OCI-LY3 (cell line): ENCODE data around the gene BRI3.

Experiments
- H2AFZ ChIP-seq: fragments of 200-600, 300-600 bp; shearing (Covaris generic); 2 replicates; pipeline ENCODE4 v1.6.0; 2014; ENCODE audit warnings: antibody characterized with exemption, low read depth, low read length
- H3K27ac ChIP-seq: fragments of 200-600, 300-600 bp; sonication (generic); 2 replicates; pipeline ENCODE4 v1.5.1; 2014; ENCODE audit warnings: mild to moderate bottlenecking, low read length, moderate library complexity, mixed read lengths
- H3K27me3 ChIP-seq: fragments of 200-600, 300-600 bp; sonication (generic); 2 replicates; pipeline ENCODE4 v1.6.1; 2014; ENCODE audit warnings: low read depth, low read length, mixed read lengths
- H3K36me3 ChIP-seq: fragments of 200-600, 300-600 bp; sonication (generic); replicated peaks from 2 replicates; pipeline ENCODE3; 2014; ENCODE audit warnings: low read depth, low read length, mixed read lengths
- H3K4me1 ChIP-seq: fragments of 300-600, 200-600 bp; sonication (generic); 2 replicates; pipeline ENCODE4 v1.6.1; 2014; ENCODE audit warnings: low read length, mixed read lengths
- H3K4me2 ChIP-seq: fragments of 200-600, 300-600 bp; sonication (generic); 2 replicates; pipeline ENCODE4 v1.6.1; 2014; ENCODE audit warnings: low read length, mixed read lengths
- H3K4me3 ChIP-seq: fragments of 300-600, 200-600 bp; sonication (generic); 2 replicates; pipeline ENCODE4 v1.5.1; 2014; ENCODE audit warnings: antibody characterized with exemption, mild to moderate bottlenecking, low read length, moderate library complexity
- H3K79me2 ChIP-seq: fragments of 300-600, 200-600 bp; shearing (Covaris generic); 2 replicates; pipeline ENCODE4 v1.6.1; 2014; ENCODE audit warnings: mild to moderate bottlenecking, low read length, mixed read lengths
- H3K9ac ChIP-seq: fragments of 300-600, 200-600 bp; shearing (Covaris generic); 2 replicates; pipeline ENCODE4 v1.6.0; 2014; ENCODE audit warnings: mild to moderate bottlenecking, low read length, moderate library complexity
- H3K9me3 ChIP-seq: fragments of 200-600, 300-600 bp; shearing (Covaris generic); 2 replicates; pipeline ENCODE4 v1.6.1; 2014; ENCODE audit warnings: low read length, mixed read lengths; ENCODE audit not compliant: insufficient read depth
- H4K20me1 ChIP-seq: fragments of 200-600, 300-600 bp; sonication (generic); 2 replicates; pipeline ENCODE4 v1.6.1; 2016; ENCODE audit warnings: low read length, mixed read lengths; ENCODE audit not compliant: insufficient read depth
- EZH2phosphoT487 ChIP-seq: fragments of 200-600 bp; shearing (Covaris generic); IDR thresholded peaks from 2 replicates; pipeline ENCODE4 v1.6.1; 2018; ENCODE audit warnings: antibody characterized with exemption, mixed run types, low read depth
- TF ChIP-seq, protein P1 (sequence below): fragments of 200-600, 300-600 bp; sonication (generic); IDR thresholded peaks from 2 replicates; pipeline ENCODE4 v1.5.1; 2014; ENCODE audit warnings: antibody characterized with exemption, low read length, low read depth

Gene BRI3

DNA sequence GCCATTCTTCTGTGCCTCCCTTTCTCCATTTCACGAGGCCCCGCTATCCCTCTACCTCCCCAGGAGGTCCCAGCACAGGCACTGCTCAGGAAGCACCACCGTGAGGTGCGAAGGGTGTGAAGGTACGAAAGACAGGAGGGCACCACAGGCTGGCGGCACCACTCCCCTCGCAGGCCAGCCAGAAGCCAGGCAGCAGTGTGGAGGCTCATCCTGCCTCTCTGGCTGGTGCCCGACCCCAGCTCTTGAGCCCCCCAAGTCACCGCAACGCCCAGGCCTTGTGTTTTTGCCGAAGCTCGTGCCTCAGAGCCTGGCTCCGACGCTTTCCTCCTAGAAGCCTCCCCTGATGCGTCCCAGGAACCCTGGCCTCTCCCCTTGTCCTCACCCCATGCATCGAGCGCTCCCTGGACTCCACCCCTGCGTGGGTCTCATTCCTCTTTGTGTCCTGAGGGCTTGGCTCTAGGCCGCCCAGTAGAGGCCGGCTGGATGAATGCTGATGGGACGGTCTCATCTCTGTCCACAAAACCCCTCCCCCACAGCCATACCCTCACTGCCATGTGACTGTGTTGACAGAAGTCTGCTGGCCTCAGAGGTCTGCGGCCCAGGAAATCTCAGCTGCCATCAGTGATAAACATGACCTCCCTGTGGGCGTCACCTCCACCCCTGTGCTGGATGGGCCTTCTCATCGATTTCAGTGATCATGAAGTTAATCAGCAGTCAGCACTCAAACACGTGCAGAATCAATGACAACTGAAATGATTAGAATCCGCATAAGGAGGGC, 19.3 kb downstream of the BRI3 start:
- TF ChIP-seq EZH2phosphoT487, result no peak
- TF ChIP-seq, protein P1, sequence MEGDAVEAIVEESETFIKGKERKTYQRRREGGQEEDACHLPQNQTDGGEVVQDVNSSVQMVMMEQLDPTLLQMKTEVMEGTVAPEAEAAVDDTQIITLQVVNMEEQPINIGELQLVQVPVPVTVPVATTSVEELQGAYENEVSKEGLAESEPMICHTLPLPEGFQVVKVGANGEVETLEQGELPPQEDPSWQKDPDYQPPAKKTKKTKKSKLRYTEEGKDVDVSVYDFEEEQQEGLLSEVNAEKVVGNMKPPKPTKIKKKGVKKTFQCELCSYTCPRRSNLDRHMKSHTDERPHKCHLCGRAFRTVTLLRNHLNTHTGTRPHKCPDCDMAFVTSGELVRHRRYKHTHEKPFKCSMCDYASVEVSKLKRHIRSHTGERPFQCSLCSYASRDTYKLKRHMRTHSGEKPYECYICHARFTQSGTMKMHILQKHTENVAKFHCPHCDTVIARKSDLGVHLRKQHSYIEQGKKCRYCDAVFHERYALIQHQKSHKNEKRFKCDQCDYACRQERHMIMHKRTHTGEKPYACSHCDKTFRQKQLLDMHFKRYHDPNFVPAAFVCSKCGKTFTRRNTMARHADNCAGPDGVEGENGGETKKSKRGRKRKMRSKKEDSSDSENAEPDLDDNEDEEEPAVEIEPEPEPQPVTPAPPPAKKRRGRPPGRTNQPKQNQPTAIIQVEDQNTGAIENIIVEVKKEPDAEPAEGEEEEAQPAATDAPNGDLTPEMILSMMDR, result no peak
- Histone ChIP-seq H3K9me3 (no peaks in the 10 kb centered on the region), H3K27me3 (no peaks in the 10 kb centered on the region), H3K9ac (no peak overlapping the region), H3K79me2 (no peaks in the 10 kb centered on the region), H3K36me3 (no peaks in the 10 kb centered on the region), H4K20me1 (no peaks in the 10 kb centered on the region), H3K4me2 (no peak overlapping the region), H3K27ac (no peak overlapping the region), H3K4me3 (no peak overlapping the region), H3K4me1 (no peaks in the 10 kb centered on the region), H2AFZ (no peak overlapping the region)

DNA sequence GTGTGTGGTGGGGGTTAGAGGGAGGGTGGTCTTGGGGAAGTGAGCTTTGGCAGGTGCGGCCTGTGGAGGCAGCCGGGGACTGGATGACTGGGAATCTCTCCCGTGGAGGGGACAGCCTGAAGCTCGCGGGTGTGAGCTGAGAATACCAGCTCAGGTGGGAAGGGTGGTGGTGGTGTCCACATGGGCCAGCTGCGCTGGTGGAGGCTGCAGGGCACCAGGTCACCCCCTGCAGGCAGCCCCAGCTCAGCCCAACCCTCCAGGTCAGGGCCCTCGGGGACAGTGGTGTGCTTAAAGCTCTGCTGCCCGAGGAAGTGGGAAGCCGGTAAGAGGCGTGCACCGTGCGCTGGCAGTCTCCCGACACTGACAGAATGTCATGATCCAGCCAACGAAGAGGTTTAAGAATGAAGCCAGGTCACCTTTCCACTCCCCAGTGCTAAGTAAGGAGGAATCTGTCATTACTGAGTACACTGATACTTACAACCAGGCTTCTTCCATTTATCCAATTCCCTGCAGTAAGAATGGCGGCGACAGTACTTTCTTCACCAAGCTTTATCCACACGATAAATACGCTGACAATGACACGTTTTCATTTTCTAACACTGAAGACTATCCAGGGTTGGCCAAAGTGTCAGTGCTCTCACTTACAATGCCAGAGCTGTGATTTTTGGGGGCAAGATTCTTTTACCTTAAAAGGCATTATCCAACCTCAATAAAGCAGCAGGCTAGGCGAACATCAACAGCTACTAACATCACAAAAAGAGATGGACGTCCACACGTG, 20.4 kb downstream of the BRI3 start:
- H3K9ac ChIP-seq, result no peak overlapping the region
- no peak for TF ChIP-seq EZH2phosphoT487
- TF ChIP-seq, protein P1, result no peak
- no peaks in the 10 kb centered on the region for H3K4me1 ChIP-seq
- no peak overlapping the region for H3K4me3 ChIP-seq
- no peak overlapping the region for H2AFZ ChIP-seq
- H3K36me3 ChIP-seq, result no peaks in the 10 kb centered on the region
- no peaks in the 10 kb centered on the region for H3K27me3 ChIP-seq
- H4K20me1 ChIP-seq, result no peaks in the 10 kb centered on the region
- H3K79me2 ChIP-seq, result no peaks in the 10 kb centered on the region
- H3K9me3 ChIP-seq, result no peaks in the 10 kb centered on the region
- H3K27ac ChIP-seq, result no peak overlapping the region
- H3K4me2 ChIP-seq, result no peak overlapping the region

DNA sequence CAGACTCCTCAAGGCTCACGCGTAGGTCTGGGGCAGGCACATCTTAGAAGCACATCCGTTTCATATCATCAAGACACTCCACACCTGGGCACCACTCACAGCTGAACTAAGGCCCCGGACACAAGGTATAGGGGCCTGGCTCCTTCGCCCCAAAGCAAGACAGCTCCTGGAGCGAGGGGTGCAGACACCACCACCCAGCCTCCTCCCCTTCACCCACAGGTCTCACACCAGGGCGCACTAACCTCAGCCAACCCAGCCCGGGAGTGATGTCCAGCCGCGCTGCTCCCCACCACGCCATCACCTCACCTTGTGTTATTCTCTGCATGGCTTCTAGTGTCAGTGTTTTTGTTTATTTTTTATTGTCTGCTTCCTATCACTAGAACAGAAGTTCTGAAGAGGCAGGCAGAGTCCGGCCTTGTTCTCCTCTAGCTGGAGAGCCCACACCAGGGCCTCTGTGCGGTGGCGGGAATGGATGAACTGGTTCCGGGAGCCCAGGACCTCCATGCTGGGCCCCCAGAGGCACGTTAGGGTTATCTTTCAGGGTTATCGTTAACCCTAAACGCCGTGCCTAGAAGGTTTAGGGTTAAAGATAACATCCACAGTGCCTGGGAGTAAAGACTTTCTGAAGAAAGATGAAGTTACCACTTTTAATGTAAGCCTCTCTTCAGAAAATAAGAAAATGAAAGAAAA, 21.8 kb downstream of the BRI3 start:
- Histone ChIP-seq H4K20me1 (no peaks in the 10 kb centered on the region), H3K27me3 (no peaks in the 10 kb centered on the region), H2AFZ (no peak overlapping the region), H3K79me2 (no peaks in the 10 kb centered on the region), H3K9ac (no peak overlapping the region), H3K4me3 (no peak overlapping the region), H3K4me2 (no peak overlapping the region), H3K4me1 (no peaks in the 10 kb centered on the region), H3K9me3 (no peaks in the 10 kb centered on the region), H3K36me3 (no peaks in the 10 kb centered on the region), H3K27ac (no peak overlapping the region)
- no peak for TF ChIP-seq EZH2phosphoT487
- TF ChIP-seq, protein P1, result no peak

DNA sequence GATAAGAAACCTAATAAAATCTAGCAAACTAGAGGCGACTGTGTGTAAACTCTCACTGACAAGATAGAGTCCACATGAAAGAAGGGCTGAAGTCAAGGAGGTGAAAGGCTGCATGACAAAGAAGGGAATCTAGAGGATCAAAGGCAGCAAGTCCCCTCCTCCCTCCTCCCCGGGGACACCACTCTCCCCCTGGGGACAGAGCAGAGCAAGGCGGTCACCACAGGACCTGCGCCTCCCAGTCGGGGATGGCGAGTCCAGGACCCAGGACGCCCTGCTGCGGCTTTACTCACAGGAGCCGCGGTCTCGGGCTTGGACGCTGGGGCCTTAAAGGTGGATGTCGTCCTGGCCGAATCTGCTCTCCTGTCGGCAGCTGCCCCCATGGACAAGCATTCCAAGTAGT, 22.4 kb downstream of the BRI3 start:
- no peaks in the 10 kb centered on the region for H4K20me1 ChIP-seq
- no peak overlapping the region for H3K4me3 ChIP-seq
- no peak overlapping the region for H3K4me2 ChIP-seq
- H3K9me3 ChIP-seq, result no peaks in the 10 kb centered on the region
- no peak overlapping the region for H3K27ac ChIP-seq
- no peaks in the 10 kb centered on the region for H3K79me2 ChIP-seq
- no peak for TF ChIP-seq EZH2phosphoT487
- TF ChIP-seq, protein P1, result no peak
- H3K9ac ChIP-seq, result no peak overlapping the region
- no peaks in the 10 kb centered on the region for H3K27me3 ChIP-seq
- H3K4me1 ChIP-seq, result no peaks in the 10 kb centered on the region
- no peak overlapping the region for H2AFZ ChIP-seq
- H3K36me3 ChIP-seq, result no peaks in the 10 kb centered on the region
